GM18873 (cell line): ENCODE measurements around the gene PTOV1.

Experiments
- ATAC-seq: cut with Tn5 transposase; IDR thresholded peaks from one replicate; pipeline ENCODE4 v1.9.1; 2021; ENCODE audit warnings: mild to moderate bottlenecking, moderate library complexity, moderate number of reproducible peaks; ENCODE audit not compliant: unreplicated experiment, low FRiP score

PTOV1 gene

GRCh38 chr19:49884760-49885159, 33.8 kb downstream of the PTOV1 start:
- no peak for ATAC-seq

GRCh38 chr19:49887037-49887664, 36.2 kb downstream of the PTOV1 start:
- no peak for ATAC-seq

GRCh38 chr19:49887665-49888509, 36.9 kb downstream of the PTOV1 start:
- no peak for ATAC-seq

GRCh38 chr19:49888510-49888824, 37.5 kb downstream of the PTOV1 start:
- ATAC-seq, result no peak

GRCh38 chr19:49889038-49889686, 38.2 kb downstream of the PTOV1 start:
- no peak for ATAC-seq

- ATAC-seq, result no peak
Observed at GRCh38 chr19:49889687-49890348, 38.9 kb downstream of the PTOV1 start.

- ATAC-seq, result no peak
Observed at GRCh38 chr19:49890349-49891311, 39.7 kb downstream of the PTOV1 start.

GRCh38 chr19:49891393-49891792, 40.4 kb downstream of the PTOV1 start:
- ATAC-seq, result no peak

GRCh38 chr19:49892716-49893115, 41.8 kb downstream of the PTOV1 start:
- ATAC-seq, result no peak

- no peak for ATAC-seq
Observed at GRCh38 chr19:49894011-49894664, 43.2 kb downstream of the PTOV1 start.

GRCh38 chr19:49894879-49895565, 44.1 kb downstream of the PTOV1 start:
- peak; percentile 36 for ATAC-seq

GRCh38 chr19:49895566-49896297, 44.8 kb downstream of the PTOV1 start:
- ATAC-seq, result no peak

- peak; percentile 50 for ATAC-seq
Observed at GRCh38 chr19:49896863-49897621, 46.1 kb downstream of the PTOV1 start, which contains the start of gene IL4I1. Gene IL4I1, minus strand, starts transcription at chr19:49896887. Its CDS starts 727 bp downstream, at chr19:49896160.

- ATAC-seq, result no peak
Observed at GRCh38 chr19:49904136-49904535, 53.2 kb downstream of the PTOV1 start.

- ATAC-seq, result peak; percentile 28
Observed at GRCh38 chr19:49906879-49907564, 56.1 kb downstream of the PTOV1 start.

- ATAC-seq, result peak; percentile 45
Observed at GRCh38 chr19:49907745-49908446, 56.9 kb downstream of the PTOV1 start.
